B cell (primary cell): Measurements from ENCODE around the gene TADA3. TPM values are rescaled to one million over a fixed set of nuclear protein-coding genes. Genes with fewer than 3 reads are reported as not detected.

Source experiments
- ATAC-seq: fragments of 200-7000 bp; cut with Tn5 transposase; one replicate; pipeline ENCODE4 v1.10.0; 2021; ENCODE audit warnings: low read depth, mild to moderate bottlenecking, moderate number of reproducible peaks, moderate library complexity
- CTCF ChIA-PET: fragments of 350-600 bp; sonication (Branson Sonifier 250); formaldehyde crosslinking; loops from one replicate; lab custom pipeline; 2021; ENCODE audit warnings: antibody characterized with exemption, inconsistent platforms; lab: Charles Lee
- POLR2A ChIA-PET: fragments of 350-600 bp; sonication (Branson Sonifier 250); formaldehyde crosslinking; loops from one replicate; lab custom pipeline; 2021; ENCODE audit warnings: antibody characterized with exemption; lab: Charles Lee
- DNase-seq: peaks from one replicate; pipeline ENCODE4 v3.0.0; 2013
- H2AFZ ChIP-seq: 2 replicates; pipeline ENCODE4 v1.6.1; 2012; ENCODE audit warnings: mild to moderate bottlenecking, low read depth, low read length; ENCODE audit not compliant: insufficient read depth, poor library complexity, severe bottlenecking
- H3K27ac ChIP-seq, 2 donors: 1 replicate in 1 of 2; 2 replicates in 1 of 2; pipeline ENCODE4 v1.5.1; 2012 to 2013; ENCODE audit warnings: low read length in 2 of 2, mild to moderate bottlenecking in 2 of 2, moderate library complexity in 1 of 2
- H3K27me3 ChIP-seq, 4 experiments: fragments of 200-600 bp in 1 of 4; sonication (generic) in 1 of 4; replicated peaks in 1 of 4; 1 replicate in 2 of 4; 2 replicates in 2 of 4; pipeline versions ENCODE4 v1.6.1 to v1.7.0; 2013 to 2016; ENCODE audit warnings: low read length in 3 of 4, mild to moderate bottlenecking in 2 of 4, mixed read lengths in 1 of 4, moderate library complexity in 1 of 4; ENCODE audit not compliant: insufficient read depth in 4 of 4, control insufficient read depth in 3 of 4; ENCODE audit errors: control extremely low read depth in 1 of 4
- H3K36me3 ChIP-seq, 2 experiments: replicated peaks in 1 of 2; 1 replicate in 1 of 2; 2 replicates in 1 of 2; pipeline versions ENCODE4 v1.6.1 to v1.7.1; 2013; ENCODE audit warnings: low read length in 1 of 2; ENCODE audit not compliant: insufficient read depth in 2 of 2, control insufficient read depth in 1 of 2; ENCODE audit errors: control extremely low read depth in 1 of 2, extremely low read depth in 1 of 2
- H3K4me1 ChIP-seq, 2 donors: fragments of 200-600 bp in 1 of 2; sonication (generic) in 1 of 2; 1 replicate in 1 of 2; 2 replicates in 1 of 2; pipeline versions ENCODE4 v1.5.1 to v1.6.1; 2013 to 2017; ENCODE audit warnings: low read length in 2 of 2; ENCODE audit not compliant: control insufficient read depth in 2 of 2, insufficient read depth in 2 of 2
- H3K4me2 ChIP-seq: replicated peaks from 2 replicates; pipeline ENCODE3; 2012; ENCODE audit warnings: mild to moderate bottlenecking, low read depth, low read length; ENCODE audit not compliant: poor library complexity, severe bottlenecking
- H3K4me3 ChIP-seq, 5 experiments: fragments of 200-600 bp in 1 of 5; sonication (generic) in 1 of 5; 1 replicate in 3 of 5; 2 replicates in 2 of 5; pipeline versions ENCODE4 v1.5.1 to v1.7.0; 2011 to 2016; ENCODE audit warnings: low read length in 4 of 5, mild to moderate bottlenecking in 4 of 5, low read depth in 2 of 5, control low read depth in 1 of 5, moderate library complexity in 1 of 5; ENCODE audit not compliant: insufficient read depth in 1 of 5; ENCODE audit errors: control extremely low read depth in 1 of 5, extremely low read depth in 1 of 5
- H3K79me2 ChIP-seq: fragments of 200-600 bp; sonication (generic); one replicate; pipeline ENCODE4 v1.6.0; 2016; ENCODE audit warnings: low read length; ENCODE audit not compliant: control insufficient read depth, insufficient read depth
- H3K9ac ChIP-seq: fragments of 200-600 bp; sonication (generic); 2 replicates; pipeline ENCODE4 v1.6.1; 2017; ENCODE audit warnings: mild to moderate bottlenecking, low read length, moderate library complexity
- H3K9me3 ChIP-seq, 3 donors: one replicate each; pipeline versions ENCODE4 v1.6.1 to v1.7.1; 2013; ENCODE audit warnings: low read length in 2 of 3; ENCODE audit not compliant: control insufficient read depth in 2 of 3, insufficient read depth in 1 of 3; ENCODE audit errors: control extremely low read depth in 1 of 3
- H4K20me1 ChIP-seq: 2 replicates; pipeline ENCODE4 v1.6.0; 2012; ENCODE audit warnings: mild to moderate bottlenecking, low read length; ENCODE audit not compliant: insufficient read depth, control insufficient read depth, poor library complexity, severe bottlenecking
- H3K27ac Mint-ChIP-seq: one replicate; pipeline ENCODE4 v1.8.0; 2021; ENCODE audit warnings: mixed read lengths
- H3K27me3 Mint-ChIP-seq: one replicate; pipeline ENCODE4 v1.8.0; 2021; ENCODE audit warnings: mixed read lengths
- H3K4me1 Mint-ChIP-seq: one replicate; pipeline ENCODE4 v1.8.0; 2021; ENCODE audit warnings: mixed read lengths
- H3K4me3 Mint-ChIP-seq: one replicate; pipeline ENCODE4 v1.8.0; 2021; ENCODE audit warnings: mixed read lengths
- H3K9me3 Mint-ChIP-seq: one replicate; pipeline ENCODE4 v1.8.0; 2022; ENCODE audit warnings: mixed read lengths; ENCODE audit not compliant: insufficient read depth
- EZH2 ChIP-seq: IDR thresholded peaks from 2 replicates; pipeline ENCODE4 v1.6.1; 2012; ENCODE audit warnings: borderline replicate concordance, low read depth, mild to moderate bottlenecking, moderate library complexity, low read length; ENCODE audit not compliant: insufficient read depth, poor library complexity, severe bottlenecking
- WGBS: methylation state at CpG from one replicate; pipeline ENCODE4 v1.1.5; 2013; ENCODE audit warnings: missing lambda C conversion rate; ENCODE audit not compliant: insufficient coverage; 5-methylcytosine and 5-hydroxymethylcytosine counted together
- intact Hi-C: fragments of 100-400 bp; cut with micrococcal nuclease; formaldehyde crosslinking; loops from one replicate; pipeline ENCODE4 v1.10.0; 2022
- polyA plus RNA-seq: library from polyadenylated mRNA; depleted of rRNA; stranded (reverse); fragments of >200 nt; gene quantifications from 2 replicates; pipeline ENCODE4 v1.2.3, GENCODE V29; 2012
- total RNA-seq, 2 donors: library from RNA; stranded (reverse); fragments of 120-200 nt in 1 of 2; gene quantifications; 1 replicate in 1 of 2; 2 replicates in 1 of 2; pipeline versions ENCODE4 v1.2.3 to v1.2.4, GENCODE V29; 2013 to 2022
- TF ChIP-seq, protein P1 (sequence below): fragments of 200-600 bp; IDR thresholded peaks from one replicate; pipeline ENCODE4 v1.8.0; 2022; ENCODE audit warnings: antibody characterized with exemption, mild to moderate bottlenecking

Gene TADA3
- total and polyA plus RNA-seq, 2 donors (not counting 1 experiment from before 2014, with no cell fraction given) = 45.4 to 45.6 TPM

DNA sequence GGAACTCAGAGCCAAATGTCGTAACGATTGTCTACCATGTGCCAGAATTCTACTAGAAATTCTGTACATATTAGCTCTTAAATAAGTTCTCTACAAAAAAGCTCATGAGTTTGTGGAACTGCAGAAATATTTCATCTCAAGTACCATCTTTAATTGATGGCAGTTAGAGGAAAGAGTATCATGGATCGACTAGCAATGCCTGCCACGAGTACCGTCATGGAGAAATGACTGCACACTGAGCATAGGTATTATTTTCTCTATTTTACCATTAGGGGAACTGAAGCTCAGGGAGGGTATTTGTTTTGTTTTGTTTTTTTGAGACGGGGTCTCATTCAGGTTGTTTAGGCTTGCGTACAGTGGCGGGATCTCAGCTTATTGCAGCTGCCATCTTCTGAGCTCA lies 48.7 kb upstream of the TADA3 start:
- Mint-ChIP-seq H3K27me3 (no peaks in the 10 kb centered on the region), H3K27ac (no peak overlapping the region), H3K9me3 (no peaks in the 10 kb centered on the region), H3K4me1 (peaks cover 20% of the 10 kb centered on the region), H3K4me3 (no peak overlapping the region)
- Histone ChIP-seq H3K9ac (no peak overlapping the region), H4K20me1 (no peaks in the 10 kb centered on the region), H2AFZ (no peak overlapping the region), H3K79me2 (peaks cover 14% of the 10 kb centered on the region), H3K4me1 (peaks cover 8 to 17% of the 10 kb centered on the region in 2 donors), H3K36me3 (peaks cover 10 to 33% of the 10 kb centered on the region in 2 experiments), H3K27me3 (no peaks in the 10 kb centered on the region), H3K27ac (no peak overlapping the region), H3K9me3 (no peaks in the 10 kb centered on the region), H3K4me2 (no peak overlapping the region), H3K4me3 (no peak overlapping the region)
- ChIA-PET POLR2A (interaction anchor here (0.7 kb wide), 1 partner anchor 20 kb away, joined by 3 read pairs; no protein-coding TSS in a partner anchor), CTCF (interaction anchor here (0.9 to 1.4 kb wide), 2 partner anchors 58 to 91 kb away, joined by 4 to 7 read pairs; no protein-coding TSS in a partner anchor)
- intact Hi-C loops = loop anchor here (5.0 kb wide), 3 partner anchors 91 to 481 kb away; partner anchors contain the start of genes CRELD1, SEC13 and TATDN2
- 89% methylated on average over 3 of the region's 8 CpGs for WGBS
- DNase-seq = no peak
- no peak for ATAC-seq
- TF ChIP-seq, protein P1, sequence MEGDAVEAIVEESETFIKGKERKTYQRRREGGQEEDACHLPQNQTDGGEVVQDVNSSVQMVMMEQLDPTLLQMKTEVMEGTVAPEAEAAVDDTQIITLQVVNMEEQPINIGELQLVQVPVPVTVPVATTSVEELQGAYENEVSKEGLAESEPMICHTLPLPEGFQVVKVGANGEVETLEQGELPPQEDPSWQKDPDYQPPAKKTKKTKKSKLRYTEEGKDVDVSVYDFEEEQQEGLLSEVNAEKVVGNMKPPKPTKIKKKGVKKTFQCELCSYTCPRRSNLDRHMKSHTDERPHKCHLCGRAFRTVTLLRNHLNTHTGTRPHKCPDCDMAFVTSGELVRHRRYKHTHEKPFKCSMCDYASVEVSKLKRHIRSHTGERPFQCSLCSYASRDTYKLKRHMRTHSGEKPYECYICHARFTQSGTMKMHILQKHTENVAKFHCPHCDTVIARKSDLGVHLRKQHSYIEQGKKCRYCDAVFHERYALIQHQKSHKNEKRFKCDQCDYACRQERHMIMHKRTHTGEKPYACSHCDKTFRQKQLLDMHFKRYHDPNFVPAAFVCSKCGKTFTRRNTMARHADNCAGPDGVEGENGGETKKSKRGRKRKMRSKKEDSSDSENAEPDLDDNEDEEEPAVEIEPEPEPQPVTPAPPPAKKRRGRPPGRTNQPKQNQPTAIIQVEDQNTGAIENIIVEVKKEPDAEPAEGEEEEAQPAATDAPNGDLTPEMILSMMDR = no peak
- no peak for TF ChIP-seq EZH2

DNA sequence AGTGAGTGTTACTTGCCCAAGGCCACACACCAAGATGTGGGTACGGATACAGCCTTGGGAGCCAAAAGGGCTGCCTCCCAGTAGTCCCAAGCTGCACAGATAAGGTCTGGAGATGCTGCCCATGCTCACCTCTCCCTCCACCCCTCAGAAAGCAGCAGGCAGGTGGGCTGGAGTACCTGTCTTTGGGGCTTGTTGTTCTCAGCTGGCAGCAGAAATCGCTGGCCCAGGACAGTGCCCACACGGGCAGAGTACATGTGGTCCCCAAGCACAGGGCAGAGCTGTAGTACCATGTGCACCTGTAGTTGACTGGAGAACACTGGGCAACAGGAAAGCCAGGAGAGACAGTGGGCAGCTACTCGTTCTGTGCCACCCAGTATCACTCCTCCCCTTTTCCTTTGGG lies 46.6 kb upstream of the TADA3 start:
- H3K27ac ChIP-seq = no peak overlapping the region
- no peak overlapping the region for H2AFZ ChIP-seq
- H3K27me3 ChIP-seq = no peaks in the 10 kb centered on the region
- intact Hi-C loops = no loop called here
- no peak overlapping the region for H3K4me2 ChIP-seq
- H3K4me1 ChIP-seq = peaks cover 4 to 12% of the 10 kb centered on the region in 2 donors
- H3K36me3 ChIP-seq = peaks cover 10 to 40% of the 10 kb centered on the region in 2 experiments
- H3K4me1 Mint-ChIP-seq = peaks cover 17% of the 10 kb centered on the region
- ChIA-PET POLR2A (no interaction called here), CTCF (no interaction called here)
- H3K79me2 ChIP-seq = peaks cover 11% of the 10 kb centered on the region
- peak overlapping the region; percentile 26 for H3K27ac Mint-ChIP-seq
- no peaks in the 10 kb centered on the region for H4K20me1 ChIP-seq
- no peak overlapping the region for H3K9ac ChIP-seq
- TF ChIP-seq, protein P1 = no peak
- no peak for TF ChIP-seq EZH2
- H3K4me3 ChIP-seq = no peak overlapping the region
- ATAC-seq (no peak), DNase-seq (no peak)
- H3K27me3 Mint-ChIP-seq = no peaks in the 10 kb centered on the region
- 93% methylated on average over 3 of the region's 4 CpGs for WGBS
- no peak overlapping the region for H3K4me3 Mint-ChIP-seq
- no peaks in the 10 kb centered on the region for H3K9me3 ChIP-seq
- no peaks in the 10 kb centered on the region for H3K9me3 Mint-ChIP-seq
